ENCODE data around the gene KRT35.

GRCh38 chr17:41498276-41498675 is 17.3 kb upstream of the KRT35 start:
- TF ChIP-seq EZH2 (IDR thresholded peaks at IDR 0.05; ENCODE audit: insufficient read depth, poor library complexity, severe bottlenecking) (no peak), EZH2phosphoT487 (IDR thresholded peaks at IDR 0.05; ENCODE audit: insufficient read depth, low read depth) (no peak)
